Posterior cingulate gyrus (tissue), 11 donors: Measurements from ENCODE around the gene SYNJ2.
A peak's percentile ranks its signal among the peaks of the same experiment; 100 is the strongest.
"Not testable (repeated sequence)": the region's sequence is repeated elsewhere in the genome, so short reads cannot be mapped to it uniquely, and the experiment has no call there.

ENCODE experiments used
- DNase-seq, 10 donors: peaks; one replicate each; pipeline versions ENCODE4 v3.0.0 to v3.0.0-alpha.2; 2020 to 2021; ENCODE audit warnings: mixed read lengths in 3 of 10
- intact Hi-C: fragments of 100-400 bp; cut with DNase I; formaldehyde crosslinking; loops from one replicate; pipeline ENCODE4 v1.15.1; 2023

The SYNJ2 gene

DNA sequence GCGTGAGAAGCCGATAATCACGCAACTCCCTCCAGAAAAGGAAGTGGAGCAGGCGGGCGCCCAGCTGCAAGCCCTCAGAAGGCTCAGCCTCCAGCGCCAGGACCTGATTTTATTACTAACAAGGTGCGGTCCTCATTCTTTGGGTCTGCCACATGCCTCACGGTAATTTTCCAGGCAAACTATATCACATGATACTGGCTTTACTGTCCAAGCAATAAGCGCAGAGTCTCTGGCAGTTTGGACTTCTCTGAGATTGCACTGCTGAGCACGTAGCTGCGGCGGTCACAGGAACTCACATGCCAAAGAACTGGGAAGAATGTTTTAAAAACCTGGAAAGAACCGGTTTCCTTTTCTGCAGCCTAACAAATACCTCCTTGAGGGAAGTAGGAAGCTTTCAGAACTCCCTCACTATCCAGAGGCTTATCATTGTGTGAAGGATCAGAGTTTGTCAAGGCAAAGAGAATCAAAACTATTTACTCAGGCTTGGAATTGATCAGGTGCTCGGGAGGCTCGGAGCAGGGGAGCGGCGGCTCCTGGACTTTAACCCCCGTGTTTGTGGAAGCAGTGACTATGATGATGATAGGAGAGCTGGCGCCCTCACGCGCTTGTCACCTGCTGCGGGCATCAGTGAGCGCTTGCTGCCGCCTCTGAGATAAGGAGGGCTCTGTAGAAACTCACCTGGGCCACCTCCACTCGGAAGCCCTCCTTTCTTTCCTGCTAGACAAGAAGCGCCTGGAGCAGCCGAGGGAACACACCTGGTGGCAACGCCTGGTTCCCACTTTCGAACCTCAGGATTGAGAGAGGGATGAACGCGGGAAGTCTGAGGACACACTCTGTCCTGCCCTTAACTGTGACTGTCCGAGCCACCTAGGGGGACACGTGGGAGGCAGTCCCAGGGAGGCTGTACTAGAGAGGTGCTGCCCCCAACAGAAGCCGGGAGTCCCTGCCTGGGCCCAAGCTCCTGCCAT is 27.2 kb upstream of the SYNJ2 start:
- intact Hi-C loops = no loop called here
- no peak for DNase-seq

DNA sequence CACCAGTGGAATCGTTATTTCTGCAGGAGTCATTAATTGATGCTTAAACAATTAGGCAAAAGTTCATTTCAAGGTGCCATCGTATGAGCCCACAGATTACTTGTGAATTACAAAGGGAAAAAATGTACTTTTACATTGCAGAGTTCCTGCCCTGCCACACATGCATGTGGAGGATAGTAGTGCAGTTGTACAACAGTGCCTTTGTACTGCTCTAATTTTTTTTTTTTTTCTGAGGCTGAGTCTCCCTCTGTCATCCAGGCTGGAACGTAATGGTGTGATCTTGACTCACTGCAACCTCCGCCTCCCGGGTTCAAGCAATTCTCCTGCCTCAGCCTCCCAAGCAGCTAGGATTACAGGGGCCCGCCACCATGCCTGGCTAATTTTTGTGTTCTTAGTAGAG is 26.0 kb upstream of the SYNJ2 start:
- intact Hi-C loops = no loop called here
- DNase-seq = no peak

DNA sequence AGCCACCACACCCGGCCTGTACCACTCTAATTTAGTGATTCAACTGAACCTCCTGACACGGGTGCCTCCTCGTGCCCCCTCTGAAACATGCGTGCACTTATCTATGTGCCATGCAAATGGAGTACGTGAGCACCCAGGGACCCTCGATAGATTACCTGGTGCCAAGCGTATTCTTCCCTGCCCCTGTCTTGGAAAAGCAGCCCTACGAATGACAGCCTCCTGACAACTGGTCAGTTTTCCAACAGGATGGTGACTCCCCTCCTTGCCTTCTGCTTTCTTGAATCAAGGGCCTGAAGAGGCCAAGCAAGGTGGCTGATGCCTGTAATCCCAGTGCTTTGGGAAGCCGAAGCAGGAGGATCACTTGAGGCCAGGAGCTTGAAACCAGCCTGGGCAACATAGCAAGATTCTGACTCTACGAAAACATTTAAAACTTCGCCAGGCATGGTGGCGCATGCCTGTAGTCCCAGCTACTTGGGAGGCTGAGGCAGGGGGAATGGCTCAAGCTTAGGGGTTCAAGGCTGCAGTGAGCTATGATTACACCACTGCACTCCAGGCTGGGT is 25.4 kb upstream of the SYNJ2 start:
- intact Hi-C loops = no loop called here
- no peak for DNase-seq

DNA sequence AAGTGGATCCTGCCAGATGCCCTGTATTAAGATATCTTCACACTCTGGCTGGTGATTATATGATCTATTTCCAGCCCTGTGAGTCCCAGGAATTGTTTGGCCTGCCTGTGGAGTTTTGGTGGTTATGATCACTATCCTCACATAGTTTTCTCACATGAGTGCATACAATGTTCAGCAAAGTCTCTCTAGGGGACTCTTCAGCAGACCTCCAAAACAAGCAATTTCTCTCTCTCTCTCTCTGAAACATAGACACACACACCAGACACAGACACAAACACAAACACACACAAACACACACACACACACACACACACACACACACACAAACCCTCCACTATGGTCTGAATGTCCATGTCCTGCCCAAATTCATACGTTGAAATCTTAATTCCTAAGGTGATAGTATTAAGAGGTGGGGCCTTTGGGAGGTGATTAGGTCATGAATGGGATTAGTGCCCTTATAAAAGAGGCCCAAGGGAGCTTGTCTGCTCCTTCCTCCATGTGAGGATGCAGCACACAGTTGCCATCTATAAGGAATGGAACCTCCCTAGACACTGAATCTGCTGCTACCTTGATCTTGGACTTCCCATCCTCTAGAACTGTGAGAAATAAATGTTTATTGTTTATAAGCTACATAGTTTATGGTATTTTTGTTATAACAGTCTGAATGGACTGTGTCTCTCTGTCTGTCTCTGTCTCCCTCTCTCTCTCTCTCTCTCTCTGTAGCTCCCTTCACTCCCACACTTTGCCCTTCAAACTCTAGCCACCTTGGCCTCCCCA is 22.0 kb upstream of the SYNJ2 start:
- no peak for DNase-seq
- intact Hi-C loops = no loop called here

DNA sequence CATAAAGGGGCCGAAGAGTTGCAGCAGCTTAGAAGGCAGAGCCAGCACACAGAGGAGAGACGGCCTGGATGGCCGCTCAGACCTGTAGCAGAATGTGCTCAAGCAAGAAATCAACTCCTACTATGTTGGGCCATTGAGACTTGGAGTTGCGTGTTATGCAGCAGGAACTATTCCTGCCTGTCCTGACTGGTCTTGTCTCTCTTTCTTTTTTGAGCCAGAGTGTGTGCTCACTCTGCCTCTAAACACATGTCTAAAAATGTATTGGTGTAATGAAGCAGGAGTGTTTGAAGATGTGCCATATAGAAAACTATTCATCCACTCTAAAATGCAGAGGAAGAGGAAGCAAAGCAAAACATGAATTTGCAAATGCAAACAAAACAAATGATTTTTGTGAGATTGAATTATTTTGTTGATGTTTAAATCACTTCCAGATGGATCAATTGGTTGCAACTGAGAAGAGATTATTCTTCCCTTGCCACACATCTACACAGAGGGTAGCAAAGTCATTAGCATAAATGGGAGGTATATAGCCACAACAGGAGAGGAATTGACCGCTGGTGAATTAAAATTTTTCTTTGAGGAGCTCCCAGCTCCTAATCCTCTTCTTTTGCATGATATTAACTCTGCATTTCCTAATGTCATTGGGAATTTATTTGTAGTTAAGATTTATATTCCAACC is 20.4 kb upstream of the SYNJ2 start:
- DNase-seq = no peak
- intact Hi-C loops = no loop called here

DNA sequence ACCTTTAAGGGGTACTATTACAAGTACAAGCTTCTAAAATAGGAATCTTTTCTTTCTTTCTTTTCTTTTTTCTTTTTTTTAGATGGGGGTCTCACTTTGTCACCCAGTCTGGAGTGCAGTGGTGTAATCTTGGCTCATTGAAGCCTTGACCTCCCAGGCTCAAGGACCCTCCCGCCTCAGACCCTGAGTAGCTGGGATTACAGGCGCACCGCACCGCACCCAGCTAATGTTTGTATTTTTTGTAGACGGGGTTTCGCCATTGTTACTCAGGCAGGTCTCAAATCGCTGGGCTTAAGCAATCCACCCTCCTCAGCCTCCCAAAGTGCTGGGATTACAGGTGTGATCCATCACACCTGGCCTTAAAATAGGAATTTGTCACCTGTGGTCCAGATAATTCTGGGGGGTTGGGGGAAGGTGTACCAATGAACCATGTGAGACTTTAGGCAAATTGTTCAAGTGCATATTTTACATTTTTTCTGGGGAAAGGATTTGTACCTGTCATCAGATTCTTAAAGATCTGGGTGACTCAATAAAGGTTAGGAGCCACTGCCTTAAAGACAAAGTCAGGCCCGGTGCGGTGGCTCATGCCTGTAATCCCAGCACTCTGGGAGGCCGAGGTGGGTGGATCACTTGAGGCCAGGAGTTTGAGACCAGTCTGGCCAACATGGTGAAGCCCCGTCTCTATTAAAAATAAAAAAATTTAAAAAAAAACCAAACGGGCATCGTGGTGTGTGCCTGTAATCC is 19.7 kb upstream of the SYNJ2 start:
- intact Hi-C loops = no loop called here
- DNase-seq = no peak

DNA sequence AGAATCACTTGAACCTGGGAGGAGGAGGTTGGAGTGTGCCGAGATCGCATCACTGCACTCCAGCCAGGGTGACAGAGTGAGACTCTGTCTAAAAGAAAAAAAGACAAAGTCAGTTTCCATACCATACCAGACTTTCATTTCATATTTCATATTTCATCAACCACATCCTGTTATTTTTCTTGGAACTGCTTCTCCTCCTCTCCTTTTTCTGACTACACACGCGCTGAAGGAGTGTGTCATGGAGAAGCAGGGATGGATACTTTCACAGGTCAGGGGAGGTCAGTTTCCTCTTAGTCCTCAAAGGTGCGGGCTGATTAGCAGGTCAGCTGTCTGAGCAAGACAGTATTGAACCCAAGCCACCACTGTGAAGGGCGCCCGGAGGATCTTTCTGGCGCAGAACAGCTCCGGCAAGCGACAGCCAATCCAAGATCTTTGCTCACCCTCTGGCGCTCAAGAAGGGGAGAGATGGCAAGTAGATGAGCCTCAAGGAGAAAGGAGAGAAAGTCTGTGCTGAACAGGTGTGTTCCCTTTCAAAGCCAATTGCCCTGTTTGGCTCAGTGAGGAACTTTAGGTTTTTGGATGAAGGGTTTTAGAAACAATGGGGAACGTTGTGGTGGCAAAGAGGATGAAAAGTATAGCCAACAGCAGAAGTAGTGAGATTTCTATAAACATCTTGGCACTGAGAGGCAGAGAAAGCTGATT is 18.9 kb upstream of the SYNJ2 start:
- intact Hi-C loops = no loop called here
- peak in 1 of 10 donors; percentile 65 for DNase-seq

DNA sequence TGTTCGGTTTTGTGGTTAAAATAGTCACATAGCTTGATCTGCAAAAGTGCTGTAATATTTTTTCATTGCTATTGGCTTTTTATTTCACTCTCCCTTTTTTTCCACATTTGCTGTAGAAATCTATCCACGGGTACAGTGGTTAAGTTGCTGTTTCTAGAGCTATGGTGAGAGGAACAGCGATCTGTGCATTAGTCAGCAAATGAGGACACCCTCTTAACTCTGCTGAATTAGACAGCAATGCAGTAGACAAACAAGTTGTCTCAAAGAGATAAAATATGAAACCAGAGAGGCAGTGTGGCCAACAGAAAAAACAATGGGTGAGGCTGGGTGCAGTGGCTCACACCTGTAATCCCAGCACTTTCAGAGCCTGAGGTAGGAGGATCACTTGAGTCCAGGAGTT is 17.6 kb upstream of the SYNJ2 start:
- intact Hi-C loops = no loop called here
- DNase-seq = peak in 1 of 10 donors; percentile 11

DNA sequence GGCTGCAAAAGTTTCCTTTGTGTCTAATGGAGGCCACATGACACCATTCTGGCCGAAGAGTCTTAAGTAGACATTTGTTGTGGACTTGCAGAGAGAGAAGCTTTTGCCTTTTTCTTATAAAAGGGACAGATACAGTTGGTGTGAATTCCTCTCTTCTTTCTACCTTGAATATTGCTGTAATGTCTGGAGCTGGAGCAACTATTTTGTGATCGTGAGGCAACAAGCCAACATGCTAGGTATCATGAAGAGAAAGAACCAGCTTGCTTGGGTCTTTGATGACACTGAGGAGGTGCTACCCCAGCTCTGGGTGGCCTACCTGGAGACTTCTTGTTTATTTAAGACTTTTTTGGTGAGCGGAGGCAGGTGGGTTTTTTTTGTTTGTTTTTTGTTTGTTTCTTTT is 16.3 kb upstream of the SYNJ2 start:
- intact Hi-C loops = no loop called here
- DNase-seq = peak in 1 of 10 donors; percentile 12

DNA sequence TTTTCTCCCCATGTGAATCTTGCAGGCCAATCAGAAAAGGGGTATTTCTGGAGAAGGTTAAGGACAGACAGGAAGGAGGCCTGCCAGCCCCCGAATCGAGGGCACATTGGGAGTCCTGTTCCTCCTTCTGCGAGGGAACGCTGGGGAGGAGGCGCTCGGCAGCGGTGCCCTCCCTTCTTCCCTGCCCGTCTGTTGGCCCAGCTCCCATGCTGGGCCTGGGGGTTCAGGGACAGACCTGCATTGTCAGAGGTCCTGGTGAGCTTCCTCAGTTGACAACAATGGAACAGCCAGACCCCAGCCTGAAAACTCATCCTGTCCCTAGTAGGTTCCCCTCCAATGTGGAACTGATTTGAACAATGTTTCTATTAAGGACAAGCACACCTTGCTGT is 15.1 kb upstream of the SYNJ2 start:
- DNase-seq = peak in 2 of 10 donors; percentile 47 to 49
- intact Hi-C loops = no loop called here

DNA sequence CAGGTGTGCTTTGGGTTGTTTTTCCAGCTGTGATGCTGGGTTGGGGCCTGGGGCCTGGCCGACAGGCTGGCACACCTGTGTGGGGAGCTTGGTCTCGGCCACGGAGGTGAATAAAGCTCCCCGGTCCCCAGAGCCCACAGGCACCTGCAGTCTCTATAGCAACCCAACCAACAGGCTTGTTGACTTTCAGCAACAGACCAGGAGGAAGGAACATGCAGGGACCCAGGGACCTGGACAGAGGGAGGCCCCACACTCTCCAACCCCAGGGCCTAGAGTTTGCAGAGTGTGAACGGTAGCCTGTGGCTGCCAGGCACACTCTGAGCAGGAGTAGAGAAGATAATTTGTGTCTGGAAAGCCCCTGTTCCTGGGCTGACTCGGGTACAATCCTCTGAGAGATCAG is 14.6 kb upstream of the SYNJ2 start:
- intact Hi-C loops = no loop called here
- peak in 2 of 10 donors; percentile 60 to 68 for DNase-seq

DNA sequence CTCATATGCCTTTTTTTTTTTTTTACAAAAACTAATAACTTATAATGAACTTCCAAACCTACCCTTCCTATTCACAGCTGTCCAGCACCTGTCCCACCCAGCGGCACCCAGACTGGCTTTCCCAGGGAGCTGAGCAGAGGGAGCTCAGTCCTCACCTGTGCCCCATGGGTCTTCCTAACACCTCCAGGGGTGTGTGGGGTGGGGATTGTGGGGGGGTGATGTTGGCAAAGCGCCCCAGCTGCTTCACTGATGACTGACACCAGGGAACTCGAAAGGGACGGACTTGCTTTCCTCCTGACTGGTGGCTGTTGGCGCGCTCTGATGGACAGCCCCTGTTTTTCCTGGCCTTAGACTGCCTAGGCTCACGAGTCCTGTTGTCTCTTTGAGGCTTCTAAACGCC is 14.2 kb upstream of the SYNJ2 start:
- peak in 2 of 10 donors; percentile 36 to 54 for DNase-seq
- intact Hi-C loops = no loop called here

DNA sequence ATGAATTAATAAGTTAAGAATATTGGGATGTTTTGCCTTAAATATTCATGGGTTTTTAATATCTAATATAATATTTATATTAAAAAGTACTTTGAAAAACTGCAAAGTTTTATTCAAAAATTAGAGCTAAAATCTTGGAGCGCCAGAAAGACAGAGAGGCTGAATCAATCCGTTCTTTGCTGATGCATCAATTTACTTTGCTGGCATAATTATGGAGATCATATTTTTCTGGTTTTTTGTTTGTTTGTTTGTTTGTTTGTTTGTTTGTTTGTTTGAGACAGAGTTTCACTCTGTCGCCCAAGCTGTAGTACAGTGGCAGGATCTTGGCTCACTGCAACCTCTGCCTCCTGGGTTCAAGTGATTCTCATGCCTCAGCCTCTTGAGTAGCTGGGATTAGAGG is 9.5 kb upstream of the SYNJ2 start:
- intact Hi-C loops, DNase-seq: not testable (repeated sequence)

DNA sequence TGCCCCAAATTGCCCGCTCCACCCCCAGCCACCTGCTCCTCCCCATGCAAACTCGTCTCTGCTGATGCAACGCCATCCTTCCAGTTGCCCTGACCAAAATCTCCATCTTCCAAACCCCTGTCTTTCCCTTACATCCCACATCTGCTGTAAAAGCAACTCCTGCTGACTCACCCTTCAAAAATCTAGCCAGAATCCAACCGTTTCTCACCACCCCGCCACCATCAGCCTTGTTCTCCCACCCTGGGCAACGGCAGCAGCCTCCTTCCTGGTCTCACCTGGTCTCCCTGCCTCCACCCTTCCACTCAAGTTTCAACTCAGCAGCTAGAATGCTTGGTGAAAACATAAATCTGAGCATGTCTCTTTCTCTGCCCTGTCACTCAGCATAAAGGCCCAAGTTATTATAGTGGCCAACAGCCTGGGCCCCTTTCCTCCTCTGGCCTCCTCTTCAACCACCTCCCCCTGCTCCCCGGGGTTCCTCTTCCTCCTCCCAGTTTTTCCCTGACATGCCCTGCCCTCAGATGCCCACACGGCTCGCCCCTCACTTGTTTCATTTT is 7.2 kb upstream of the SYNJ2 start:
- DNase-seq = peak in 2 of 10 donors; percentile 31 to 36
- intact Hi-C loops = no loop called here

DNA sequence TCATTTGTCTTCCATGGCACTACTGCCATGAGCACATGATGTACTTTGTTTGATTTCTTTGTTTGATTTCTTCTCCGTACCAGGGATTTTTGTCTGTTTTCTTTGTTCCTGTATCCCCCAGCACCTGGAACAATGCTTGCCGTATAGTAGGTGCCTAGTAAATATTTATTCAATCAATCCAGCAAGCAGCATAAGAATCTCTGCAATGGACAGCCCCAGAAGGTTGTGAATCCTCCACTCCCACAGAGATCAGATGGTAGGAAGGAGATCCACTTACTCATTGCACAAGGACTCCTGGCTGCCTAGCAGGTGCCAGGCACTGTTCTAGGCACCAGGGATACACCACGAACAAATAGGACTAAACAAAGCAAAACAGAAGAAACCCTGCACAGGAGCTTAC is 6.7 kb upstream of the SYNJ2 start:
- intact Hi-C loops = no loop called here

DNA sequence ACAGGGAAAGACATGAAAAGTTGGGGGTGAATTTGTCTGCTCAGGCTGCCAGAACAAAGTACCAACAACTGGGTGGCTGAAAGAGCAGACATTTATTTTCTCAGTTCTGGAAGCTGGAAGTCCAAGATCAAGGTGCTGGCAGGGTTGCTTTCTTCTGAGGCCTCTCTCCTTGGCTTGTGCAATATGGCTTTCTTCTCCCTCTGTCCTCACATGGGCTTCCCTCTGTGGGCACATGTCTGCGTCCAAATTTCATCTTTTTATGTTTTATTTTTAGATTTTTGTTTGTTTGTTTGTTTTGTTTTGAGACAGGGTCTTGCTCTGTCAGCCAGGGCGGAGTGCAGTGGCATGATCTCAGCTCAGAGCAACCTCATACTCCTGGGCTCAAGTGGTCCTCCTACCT is 6.2 kb upstream of the SYNJ2 start:
- intact Hi-C loops = no loop called here

More for the DNA sequence above, 6.7 kb upstream of the SYNJ2 start:
- DNase-seq = no peak

DNA sequence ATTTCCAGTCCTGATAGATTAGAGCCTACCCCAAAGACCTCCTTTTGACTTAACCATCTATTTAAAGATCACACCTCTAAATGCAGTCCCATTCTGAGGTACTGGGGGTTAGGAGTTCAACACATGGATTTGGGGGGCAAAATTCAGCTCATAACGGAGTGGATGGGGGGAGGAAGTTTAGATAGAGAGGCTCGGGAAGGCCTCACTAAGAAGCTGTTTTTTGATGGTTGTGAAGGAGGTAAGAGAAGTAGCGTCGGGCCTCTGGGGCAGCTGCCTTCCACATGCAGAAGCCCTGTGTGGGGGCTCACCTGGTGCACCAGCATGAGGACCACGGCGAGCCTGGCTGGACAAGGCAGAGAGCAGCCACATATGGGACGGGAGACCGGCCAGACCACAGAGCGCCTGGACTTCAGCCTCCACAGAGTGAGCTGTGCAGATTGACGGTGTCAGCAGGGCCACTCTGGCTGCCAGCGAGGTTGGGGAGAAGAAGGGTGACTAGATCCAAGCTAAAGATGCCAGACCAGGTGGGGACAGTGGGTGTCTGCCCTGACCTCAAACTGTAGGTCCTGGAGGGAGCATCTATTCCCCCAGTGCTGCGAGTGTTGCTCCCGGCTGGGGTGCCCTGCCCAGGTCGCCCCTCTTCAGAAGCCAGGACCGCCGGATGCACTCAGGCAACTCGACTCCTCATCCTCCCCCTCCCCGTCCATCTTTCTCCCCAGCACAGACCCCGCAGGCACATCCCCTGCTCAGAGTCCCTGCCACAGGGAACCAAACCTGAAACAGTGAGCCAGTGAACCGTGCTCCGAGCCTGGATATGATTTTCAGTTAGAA is 5.1 kb upstream of the SYNJ2 start:
- intact Hi-C loops = no loop called here
- peak in 2 of 10 donors; percentile 68 to 76 for DNase-seq

More for the DNA sequence above, 6.2 kb upstream of the SYNJ2 start:
- peak in 1 of 10 donors; percentile 8 for DNase-seq

DNA sequence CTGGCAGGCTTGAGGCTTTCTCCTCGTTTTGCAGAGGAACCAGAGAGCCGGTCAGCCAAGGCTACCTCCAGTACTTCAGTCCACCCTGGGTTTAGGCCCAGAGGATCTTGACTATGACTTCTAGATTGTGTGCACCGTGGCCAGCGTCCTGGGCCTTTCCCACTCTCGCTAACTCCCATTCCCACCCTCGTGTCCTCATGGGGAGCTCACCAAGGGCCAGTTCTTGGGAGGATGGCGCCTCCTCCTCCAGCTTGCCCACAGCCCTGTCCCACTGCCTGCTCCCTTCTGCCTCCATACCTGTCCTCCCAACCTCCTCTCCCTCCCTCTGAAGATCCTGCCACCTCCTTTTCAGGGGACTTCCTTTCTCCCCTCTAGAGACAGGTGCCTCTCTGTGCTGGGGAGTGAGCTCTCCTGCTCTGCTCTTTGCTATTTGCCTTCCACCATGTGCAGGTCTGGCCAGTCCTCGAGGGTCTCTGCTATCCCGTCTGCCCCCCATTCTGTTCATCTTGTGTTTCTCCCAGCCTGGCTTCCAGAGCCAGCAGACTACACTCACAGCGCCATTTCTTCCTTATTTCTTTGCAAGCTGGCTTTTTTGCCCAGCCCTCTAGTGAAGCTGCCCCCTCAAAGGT is 4.4 kb upstream of the SYNJ2 start:
- intact Hi-C loops = no loop called here
- peak in 2 of 10 donors; percentile 32 to 55 for DNase-seq
